ENCODE results near the gene GPX1.

Gene GPX1

DNA sequence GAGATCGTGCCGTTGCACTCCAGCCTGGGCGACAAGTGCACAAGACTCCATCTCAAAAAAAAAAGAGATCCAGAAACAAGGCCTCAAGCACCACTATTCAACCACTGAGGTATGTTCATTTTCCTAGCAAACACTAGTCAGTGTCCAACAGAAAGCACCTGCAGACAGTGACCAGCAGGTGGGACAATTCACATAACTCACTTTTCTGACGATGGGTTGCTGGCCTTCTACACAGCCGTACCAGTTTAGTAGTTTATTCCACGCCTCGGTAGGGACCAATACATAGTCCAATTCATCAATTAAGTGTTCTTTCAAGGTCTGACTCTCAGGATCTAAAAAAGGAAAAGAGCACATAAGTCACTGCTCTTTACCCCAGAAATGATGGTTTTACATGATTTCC is 30.7 kb downstream of the GPX1 start:
- no peak overlapping the region for H3K9ac ChIP-seq
- H3K36me3 ChIP-seq (ENCODE audit: insufficient read depth): no peaks in the 10 kb centered on the region
- no peaks in the 10 kb centered on the region for H3K79me2 ChIP-seq (ENCODE audit: insufficient read depth, low read depth)
- no peaks in the 10 kb centered on the region for H3K27me3 ChIP-seq (ENCODE audit: insufficient read depth, low read depth)
- no peak overlapping the region for H3K4me2 ChIP-seq
- H4K20me1 ChIP-seq (ENCODE audit: insufficient read depth): no peaks in the 10 kb centered on the region
- H3K4me1 ChIP-seq (ENCODE audit: low read depth, poor library complexity, severe bottlenecking): no peaks in the 10 kb centered on the region
- no peak overlapping the region for H3K4me3 ChIP-seq (IDR thresholded peaks at IDR 0.05; ENCODE audit: insufficient read depth, low read depth, low read length)
- H2AFZ ChIP-seq (ENCODE audit: low read depth): no peak overlapping the region
- no peak overlapping the region for H3K27ac ChIP-seq
- TF ChIP-seq CTCF (conservative IDR thresholded peaks at IDR 0.05; ENCODE audit: low read depth, low read length): no peak

GRCh38 chr3:49324768-49325167 is 33.4 kb downstream of the GPX1 start:
- no peaks in the 10 kb centered on the region for H3K79me2 ChIP-seq (ENCODE audit: insufficient read depth, low read depth)
- no peak overlapping the region for H3K27ac ChIP-seq
- no peak overlapping the region for H3K4me2 ChIP-seq
- TF ChIP-seq CTCF (conservative IDR thresholded peaks at IDR 0.05; ENCODE audit: low read depth, low read length): no peak
- H3K27me3 ChIP-seq (ENCODE audit: insufficient read depth, low read depth): no peaks in the 10 kb centered on the region
- no peak overlapping the region for H2AFZ ChIP-seq (ENCODE audit: low read depth)
- no peak overlapping the region for H3K9ac ChIP-seq
- H3K36me3 ChIP-seq (ENCODE audit: insufficient read depth): no peaks in the 10 kb centered on the region
- no peaks in the 10 kb centered on the region for H4K20me1 ChIP-seq (ENCODE audit: insufficient read depth)
- H3K4me3 ChIP-seq (IDR thresholded peaks at IDR 0.05; ENCODE audit: insufficient read depth, low read depth, low read length): no peak overlapping the region
- no peaks in the 10 kb centered on the region for H3K4me1 ChIP-seq (ENCODE audit: low read depth, poor library complexity, severe bottlenecking)

DNA sequence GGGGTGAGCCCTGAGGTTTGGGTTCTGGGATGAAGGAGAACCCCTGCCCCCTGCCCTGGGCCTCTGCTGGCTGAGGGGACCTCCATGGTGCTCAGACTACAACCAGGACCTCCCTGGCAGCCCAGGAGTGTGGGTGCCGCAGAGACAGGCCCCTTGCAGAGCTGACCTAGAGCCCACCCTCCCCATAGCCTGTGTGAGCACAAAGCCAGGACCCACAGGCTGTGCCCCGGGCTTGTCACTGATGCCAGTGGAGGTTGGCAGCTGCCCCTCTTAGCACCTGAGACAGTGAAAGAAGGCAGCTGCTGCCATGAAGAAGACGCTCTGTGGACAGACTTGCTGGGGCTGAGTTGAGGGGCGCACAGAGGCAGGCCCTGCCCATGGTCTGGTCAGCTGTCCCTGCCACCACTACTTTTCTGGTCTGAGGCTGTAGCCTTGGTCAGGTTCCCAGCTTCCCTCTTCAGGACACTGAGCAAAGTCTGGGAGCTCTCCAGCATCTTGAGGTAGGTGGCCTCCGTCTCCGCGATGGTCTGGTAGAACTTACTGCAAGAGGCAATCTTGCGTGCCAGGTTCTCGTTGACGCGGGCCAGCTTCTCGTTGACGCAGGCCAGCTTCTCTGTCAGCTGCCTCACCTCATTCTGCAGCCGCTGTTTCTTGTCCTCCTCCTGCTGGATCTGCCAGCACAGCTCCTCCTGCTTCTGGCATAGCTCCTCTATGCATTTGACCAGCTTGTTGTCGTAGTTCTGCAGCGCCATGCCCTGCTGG is 41.3 kb downstream of the GPX1 start:
- H4K20me1 ChIP-seq (ENCODE audit: insufficient read depth): no peaks in the 10 kb centered on the region
- H3K9ac ChIP-seq: no peak overlapping the region
- TF ChIP-seq CTCF (conservative IDR thresholded peaks at IDR 0.05; ENCODE audit: low read depth, low read length): no peak
- no peaks in the 10 kb centered on the region for H3K79me2 ChIP-seq (ENCODE audit: insufficient read depth, low read depth)
- no peak overlapping the region for H3K4me3 ChIP-seq (IDR thresholded peaks at IDR 0.05; ENCODE audit: insufficient read depth, low read depth, low read length)
- H2AFZ ChIP-seq (ENCODE audit: low read depth): no peak overlapping the region
- H3K36me3 ChIP-seq (ENCODE audit: insufficient read depth): no peaks in the 10 kb centered on the region
- H3K4me2 ChIP-seq: no peak overlapping the region
- H3K27me3 ChIP-seq (ENCODE audit: insufficient read depth, low read depth): no peaks in the 10 kb centered on the region
- no peak overlapping the region for H3K27ac ChIP-seq
- peaks cover 13% of the 10 kb centered on the region for H3K4me1 ChIP-seq (ENCODE audit: low read depth, poor library complexity, severe bottlenecking)

DNA sequence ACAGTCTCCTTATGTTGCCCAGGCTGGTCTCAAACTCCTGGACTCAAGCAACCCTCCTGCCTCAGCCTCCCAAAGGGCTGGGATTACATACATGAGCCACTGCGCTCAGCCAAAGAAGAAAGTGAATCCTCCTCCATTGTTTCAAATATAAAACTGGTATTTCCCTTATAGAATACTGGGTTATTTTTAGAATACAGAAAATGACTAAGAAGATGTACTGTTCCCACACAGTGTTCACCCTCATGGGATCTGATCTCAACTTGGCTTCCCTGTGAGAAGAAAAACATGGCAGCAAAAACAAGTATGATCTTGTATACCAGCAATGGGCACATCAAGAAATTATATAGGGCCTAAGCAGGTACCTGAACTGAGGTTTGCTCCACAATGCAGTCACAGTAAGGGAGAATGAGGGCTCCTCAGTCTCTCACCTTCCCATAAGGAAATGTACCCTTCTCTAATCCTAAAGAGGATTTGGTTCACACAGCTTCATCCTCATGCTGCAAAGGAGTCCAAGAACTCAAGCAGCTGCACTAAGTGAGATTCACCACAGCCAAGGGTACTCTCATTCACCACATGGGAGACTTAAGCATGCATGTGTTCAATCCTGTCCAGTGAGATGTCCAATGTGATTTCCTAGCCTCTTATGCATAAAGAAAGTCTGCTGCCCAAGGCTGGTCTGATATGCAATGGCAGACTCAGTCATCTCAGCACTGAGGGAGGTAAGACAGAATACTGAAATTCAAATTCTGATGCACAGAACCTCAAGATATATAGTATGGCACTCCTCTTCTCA is 44.1 kb downstream of the GPX1 start:
- Histone ChIP-seq H3K4me2 (0 out of 2 replicates have a peak overlapping the region, but pooled peaks have one; percentile 0), H3K4me3 (IDR thresholded peaks at IDR 0.05; ENCODE audit: insufficient read depth, low read depth, low read length) (no peak overlapping the region), H3K9ac (no peak overlapping the region), H3K27me3 (ENCODE audit: insufficient read depth, low read depth) (no peaks in the 10 kb centered on the region), H3K79me2 (ENCODE audit: insufficient read depth, low read depth) (no peaks in the 10 kb centered on the region), H3K27ac (no peak overlapping the region), H3K36me3 (ENCODE audit: insufficient read depth) (no peaks in the 10 kb centered on the region), H4K20me1 (ENCODE audit: insufficient read depth) (no peaks in the 10 kb centered on the region), H3K4me1 (ENCODE audit: low read depth, poor library complexity, severe bottlenecking) (peaks cover 13% of the 10 kb centered on the region), H2AFZ (ENCODE audit: low read depth) (no peak overlapping the region)
- TF ChIP-seq CTCF (conservative IDR thresholded peaks at IDR 0.05; ENCODE audit: low read depth, low read length): no peak

Data from KMS-11 (cell line).